ENCODE results near the gene GRP. TPM values are rescaled to one million over a fixed set of nuclear protein-coding genes. Genes with fewer than 3 reads are reported as not detected.
A peak's percentile ranks its signal among the peaks of the same experiment; 100 is the strongest.
"Not testable (repeated sequence)": the region's sequence is repeated elsewhere in the genome, so short reads cannot be mapped to it uniquely, and the experiment has no call there.

GRP gene
- total RNA-seq, 2 donors from 2014 or later: not detected

DNA sequence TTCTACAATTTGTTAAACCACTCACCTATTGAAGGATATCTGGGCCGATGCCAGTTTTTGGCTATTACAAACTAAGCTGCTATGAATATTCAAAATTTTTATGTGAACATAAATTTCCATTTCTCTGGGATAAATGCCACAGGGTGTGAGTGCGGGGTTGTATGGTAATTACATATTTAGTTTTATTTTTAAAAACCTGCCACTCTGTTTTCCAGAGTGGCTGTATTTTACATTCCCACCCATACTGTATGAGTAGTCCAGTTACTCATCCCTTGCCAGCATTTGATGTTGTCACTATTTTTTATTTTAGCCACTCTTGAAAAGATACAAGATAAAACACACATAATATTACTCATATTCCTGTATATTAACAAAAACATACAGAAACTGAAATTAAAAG, 22.9 kb downstream of the GRP start:
- no peak for DNase-seq (ENCODE audit: low spot score)
- H3K27ac ChIP-seq: no peak overlapping the region
- H3K9me3 ChIP-seq: no peaks in the 10 kb centered on the region
- TF ChIP-seq, protein P1, sequence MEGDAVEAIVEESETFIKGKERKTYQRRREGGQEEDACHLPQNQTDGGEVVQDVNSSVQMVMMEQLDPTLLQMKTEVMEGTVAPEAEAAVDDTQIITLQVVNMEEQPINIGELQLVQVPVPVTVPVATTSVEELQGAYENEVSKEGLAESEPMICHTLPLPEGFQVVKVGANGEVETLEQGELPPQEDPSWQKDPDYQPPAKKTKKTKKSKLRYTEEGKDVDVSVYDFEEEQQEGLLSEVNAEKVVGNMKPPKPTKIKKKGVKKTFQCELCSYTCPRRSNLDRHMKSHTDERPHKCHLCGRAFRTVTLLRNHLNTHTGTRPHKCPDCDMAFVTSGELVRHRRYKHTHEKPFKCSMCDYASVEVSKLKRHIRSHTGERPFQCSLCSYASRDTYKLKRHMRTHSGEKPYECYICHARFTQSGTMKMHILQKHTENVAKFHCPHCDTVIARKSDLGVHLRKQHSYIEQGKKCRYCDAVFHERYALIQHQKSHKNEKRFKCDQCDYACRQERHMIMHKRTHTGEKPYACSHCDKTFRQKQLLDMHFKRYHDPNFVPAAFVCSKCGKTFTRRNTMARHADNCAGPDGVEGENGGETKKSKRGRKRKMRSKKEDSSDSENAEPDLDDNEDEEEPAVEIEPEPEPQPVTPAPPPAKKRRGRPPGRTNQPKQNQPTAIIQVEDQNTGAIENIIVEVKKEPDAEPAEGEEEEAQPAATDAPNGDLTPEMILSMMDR (IDR thresholded peaks at IDR 0.05): no peak
- no peaks in the 10 kb centered on the region for H3K36me3 ChIP-seq
- H3K4me3 ChIP-seq: no peak overlapping the region
- no peaks in the 10 kb centered on the region for H3K4me1 ChIP-seq (ENCODE audit: control insufficient read depth in 1 of 2, low read depth in 2 of 2)
- ATAC-seq (ENCODE audit: insufficient number of reproducible peaks, low FRiP score, low read depth): no peak
- H3K27me3 ChIP-seq (replicated peaks; ENCODE audit: insufficient read depth): no peaks in the 10 kb centered on the region

- Histone ChIP-seq H3K9me3 (no peaks in the 10 kb centered on the region), H3K4me1 (ENCODE audit: control insufficient read depth in 1 of 2, low read depth in 2 of 2) (no peaks in the 10 kb centered on the region), H3K27me3 (replicated peaks; ENCODE audit: insufficient read depth) (no peaks in the 10 kb centered on the region), H3K4me3 (no peak overlapping the region), H3K27ac (no peak overlapping the region), H3K36me3 (no peaks in the 10 kb centered on the region)
- ATAC-seq (ENCODE audit: insufficient number of reproducible peaks, low FRiP score, low read depth): no peak
- TF ChIP-seq, protein P1 (IDR thresholded peaks at IDR 0.05): no peak
- no peak for DNase-seq (ENCODE audit: low spot score)
Measured at GRCh38 chr18:59246796-59247195, 26.8 kb downstream of the GRP start.

DNA sequence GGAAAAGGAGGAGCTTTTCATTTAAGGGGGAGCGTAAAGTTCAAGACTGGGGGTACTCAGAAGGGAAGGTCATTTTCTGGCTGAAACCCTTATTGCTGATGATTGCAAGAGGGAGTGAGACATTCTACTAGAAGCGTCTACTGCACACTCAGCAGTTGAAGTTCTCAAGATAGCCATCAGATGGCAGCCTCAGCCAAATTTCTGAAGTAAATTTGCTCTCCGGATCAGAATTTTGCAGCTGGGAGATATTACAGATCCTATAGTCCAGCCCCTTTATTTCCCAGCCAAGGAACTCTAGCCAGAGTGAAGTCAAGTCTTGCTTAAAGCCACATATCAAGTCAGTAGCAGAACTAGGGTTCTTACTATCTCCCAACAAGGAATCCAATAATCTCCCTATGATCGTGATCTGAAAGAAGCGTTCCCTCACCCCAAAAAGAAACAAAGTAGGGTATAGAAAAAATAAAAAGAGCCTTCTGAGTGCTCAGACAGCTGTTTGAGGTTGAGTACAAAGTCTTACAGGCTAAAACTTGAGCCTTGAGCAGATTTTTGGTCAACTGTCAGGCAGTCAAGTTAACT, 29.3 kb downstream of the GRP start:
- DNase-seq (ENCODE audit: low spot score) (no peak), ATAC-seq (ENCODE audit: insufficient number of reproducible peaks, low FRiP score, low read depth) (no peak)
- H3K27me3 ChIP-seq (replicated peaks; ENCODE audit: insufficient read depth): no peaks in the 10 kb centered on the region

DNA sequence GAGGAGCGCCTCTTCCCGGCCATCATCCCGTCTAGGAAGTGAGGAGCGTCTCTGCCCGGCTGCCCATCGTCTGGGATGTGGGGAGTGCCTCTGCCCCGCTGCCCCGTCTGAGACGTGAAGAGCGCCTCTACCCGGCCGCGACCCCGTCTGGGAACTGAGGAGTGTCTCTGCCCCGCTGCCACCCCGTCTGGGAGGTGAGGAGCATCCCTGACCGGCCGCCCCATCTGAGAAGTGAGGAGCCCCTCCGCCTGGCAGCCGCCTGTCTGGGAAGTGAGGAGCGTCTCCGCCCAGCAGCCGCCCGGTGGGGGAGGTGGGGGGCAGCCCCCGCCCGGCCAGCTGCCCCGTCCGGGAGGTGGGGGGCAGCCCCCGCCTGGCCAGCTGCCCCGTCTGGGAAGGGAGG, 35.5 kb downstream of the GRP start:
- not testable (repeated sequence) for H3K4me3 ChIP-seq; H3K27ac ChIP-seq; H3K9me3 ChIP-seq; DNase-seq (ENCODE audit: low spot score); ATAC-seq (ENCODE audit: insufficient number of reproducible peaks, low FRiP score, low read depth); H3K27me3 ChIP-seq (replicated peaks; ENCODE audit: insufficient read depth); H3K36me3 ChIP-seq; H3K4me1 ChIP-seq (ENCODE audit: control insufficient read depth in 1 of 2, low read depth in 2 of 2)

More for the DNA sequence above, 29.3 kb downstream of the GRP start:
- no peaks in the 10 kb centered on the region for H3K4me1 ChIP-seq (ENCODE audit: control insufficient read depth in 1 of 2, low read depth in 2 of 2)
- no peak overlapping the region for H3K27ac ChIP-seq
- H3K36me3 ChIP-seq: no peaks in the 10 kb centered on the region
- no peaks in the 10 kb centered on the region for H3K9me3 ChIP-seq
- no peak overlapping the region for H3K4me3 ChIP-seq
- TF ChIP-seq, protein P1 (IDR thresholded peaks at IDR 0.05): peak; percentile 54

- H3K4me1 ChIP-seq (ENCODE audit: control insufficient read depth in 1 of 2, low read depth in 2 of 2); H3K27ac ChIP-seq; H3K27me3 ChIP-seq (replicated peaks; ENCODE audit: insufficient read depth); ATAC-seq (ENCODE audit: insufficient number of reproducible peaks, low FRiP score, low read depth); H3K4me3 ChIP-seq; DNase-seq (ENCODE audit: low spot score); H3K9me3 ChIP-seq; H3K36me3 ChIP-seq: not testable (repeated sequence)
Measured at GRCh38 chr18:59261842-59262241, 41.9 kb downstream of the GRP start.

- not testable (repeated sequence) for DNase-seq (ENCODE audit: low spot score); H3K27ac ChIP-seq; H3K4me1 ChIP-seq (ENCODE audit: control insufficient read depth in 1 of 2, low read depth in 2 of 2); H3K9me3 ChIP-seq; ATAC-seq (ENCODE audit: insufficient number of reproducible peaks, low FRiP score, low read depth); H3K4me3 ChIP-seq; H3K27me3 ChIP-seq (replicated peaks; ENCODE audit: insufficient read depth); H3K36me3 ChIP-seq
Measured at GRCh38 chr18:59262243-59262642, 42.3 kb downstream of the GRP start.

- no peak for ATAC-seq (ENCODE audit: insufficient number of reproducible peaks, low FRiP score, low read depth)
- DNase-seq (ENCODE audit: low spot score): no peak
- no peaks in the 10 kb centered on the region for H3K9me3 ChIP-seq
Measured at GRCh38 chr18:59263661-59264060, 43.7 kb downstream of the GRP start.

More at GRCh38 chr18:59263661-59264060, 43.7 kb downstream of the GRP start:
- peaks cover under 1 to 10% of the 10 kb centered on the region in 2 donors for H3K4me1 ChIP-seq (ENCODE audit: control insufficient read depth in 1 of 2, low read depth in 2 of 2)
- no peak overlapping the region for H3K4me3 ChIP-seq
- H3K27me3 ChIP-seq (replicated peaks; ENCODE audit: insufficient read depth): peaks cover 9% of the 10 kb centered on the region
- H3K27ac ChIP-seq: no peak overlapping the region
- H3K36me3 ChIP-seq: no peaks in the 10 kb centered on the region
- TF ChIP-seq, protein P1 (IDR thresholded peaks at IDR 0.05): no peak

All from thoracic aorta (tissue), 2 donors.